H1 (cell line): ENCODE measurements around the gene HMGN3. TPM values are rescaled to one million over a fixed set of nuclear protein-coding genes. Genes with fewer than 3 reads are reported as not detected.

ENCODE experiments used
- BCL11A ChIP-seq, 2 experiments: IDR thresholded peaks; one replicate each; pipeline ENCODE4 v1.6.1; 2011; ENCODE audit warnings: low read depth in 2 of 2, low read length in 2 of 2, mild to moderate bottlenecking in 2 of 2
- polyA plus RNA-seq, 7 experiments: library from polyadenylated mRNA; depleted of rRNA in 3 of 7; stranded (reverse) in 5 of 7; unstranded in 2 of 7; fragments of >200 nt in 5 of 7; fragments of 200-250 nt in 2 of 7; gene quantifications; 1 replicate in 5 of 7; 2 replicates in 1 of 7; 4 replicates in 1 of 7; pipeline versions ENCODE4 v1.2.1 to v1.2.3, GENCODE V29; 2011 to 2013; ENCODE audit warnings: missing spikeins in 2 of 7, mixed read lengths in 2 of 7
- total RNA-seq: library from RNA; stranded (reverse); fragmentation: NEBNext Ultra II Directional; extraction: Animal tissue kit (Norgen Biotek cat#: 25700); gene quantifications from 2 replicates; pipeline ENCODE4 v1.2.1, GENCODE V29; 2021

HMGN3 gene
- total and polyA plus RNA-seq, 2 of the 8 experiments (the other 6 are each of a cell fraction or from before 2014, with no cell fraction given) = 84.4 to 167 TPM

DNA sequence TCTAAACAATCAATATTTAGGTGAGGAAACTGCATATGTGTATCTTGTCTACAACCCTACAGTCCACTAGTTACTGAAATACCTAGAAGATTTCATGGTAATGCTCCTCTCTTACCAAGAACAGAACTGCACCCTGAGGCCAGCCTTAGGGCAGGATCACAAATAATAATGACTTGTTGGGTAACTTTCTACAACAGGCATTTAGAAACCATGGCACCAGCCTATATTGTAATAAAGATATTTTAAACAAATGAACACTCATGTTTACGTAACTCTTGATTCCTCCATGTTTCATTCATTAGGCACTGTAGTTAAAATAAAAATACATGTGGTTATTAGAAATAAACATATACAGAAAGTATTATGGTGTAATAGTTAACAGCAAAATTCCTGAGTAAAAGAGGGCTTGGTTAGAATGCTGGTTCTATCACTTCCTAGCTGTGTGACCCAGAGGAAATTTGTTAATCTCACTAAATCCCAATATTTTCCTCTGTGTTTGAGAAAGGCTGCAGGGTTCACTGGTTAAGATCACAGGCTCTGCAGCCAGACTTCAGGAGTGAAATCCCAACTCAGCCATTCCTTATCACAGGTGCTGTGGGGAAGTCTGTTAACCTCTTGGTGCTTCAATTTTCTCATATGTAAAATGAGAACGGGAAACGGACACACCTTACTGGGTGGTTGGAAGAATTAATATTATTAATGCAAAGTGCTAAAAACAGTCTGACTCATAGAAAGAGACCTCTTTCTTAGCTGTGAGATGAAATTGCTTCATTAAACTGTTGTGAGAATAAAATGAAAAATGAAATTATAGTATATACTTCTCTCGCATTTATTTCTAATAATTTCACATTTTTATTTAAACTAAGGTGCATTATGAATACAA, 8.5 kb downstream of the HMGN3 start (continued):
- no peak for TF ChIP-seq BCL11A (IDR thresholded peaks at IDR 0.05; ENCODE audit: low read depth in 2 of 2, low read length in 2 of 2)
